ENCODE data around the gene PCDH8.

The PCDH8 gene

GRCh38 chr13:52848455-52849195, at the start of gene PCDH8:
Gene PCDH8, minus strand, starts transcription at chr13:52848640. Its CDS starts 204 bp downstream, at chr13:52848436.
- FAIRE-seq = no peak

GRCh38 chr13:52896827-52897659, 48.6 kb upstream of the PCDH8 start:
- no peak for FAIRE-seq

GRCh38 chr13:52894413-52894812, 46.0 kb upstream of the PCDH8 start:
- no peak for FAIRE-seq

- no peak for FAIRE-seq
These were observed 44.5 kb upstream of the PCDH8 start for GRCh38 chr13:52892925-52893324.

- FAIRE-seq = no peak
These were observed 43.3 kb upstream of the PCDH8 start for GRCh38 chr13:52891706-52892105.

- FAIRE-seq = no peak
These were observed 38.7 kb upstream of the PCDH8 start for GRCh38 chr13:52887165-52887564.

- FAIRE-seq = no peak
These were observed 36.7 kb upstream of the PCDH8 start for GRCh38 chr13:52885141-52885540.

- no peak for FAIRE-seq
These were observed 36.1 kb upstream of the PCDH8 start for GRCh38 chr13:52884429-52885010.

GRCh38 chr13:52882785-52883184, 34.3 kb upstream of the PCDH8 start:
- no peak for FAIRE-seq

GRCh38 chr13:52879950-52880741, 31.7 kb upstream of the PCDH8 start:
- FAIRE-seq = no peak

GRCh38 chr13:52878831-52879230, 30.4 kb upstream of the PCDH8 start:
- FAIRE-seq = no peak

- FAIRE-seq = no peak
These were observed 21.7 kb upstream of the PCDH8 start for GRCh38 chr13:52870143-52870542.

- FAIRE-seq = no peak
These were observed 21.2 kb upstream of the PCDH8 start for GRCh38 chr13:52869621-52870020.

- FAIRE-seq = no peak
These were observed 20.6 kb upstream of the PCDH8 start for GRCh38 chr13:52869050-52869449.

- no peak for FAIRE-seq
These were observed 19.8 kb upstream of the PCDH8 start for GRCh38 chr13:52868190-52868589.

- FAIRE-seq = no peak
These were observed 16.5 kb upstream of the PCDH8 start for GRCh38 chr13:52864941-52865340.

GRCh38 chr13:52862358-52863206, 14.1 kb upstream of the PCDH8 start:
- FAIRE-seq = no peak

- no peak for FAIRE-seq
These were observed 4.0 kb upstream of the PCDH8 start for GRCh38 chr13:52852444-52852843.

- FAIRE-seq = no peak
These were observed 2.9 kb upstream of the PCDH8 start for GRCh38 chr13:52851137-52851962.

GRCh38 chr13:52850396-52851136, 2.1 kb upstream of the PCDH8 start:
- no peak for FAIRE-seq

Data from endometrium (tissue), 2 donors.